Measurements from ENCODE around the gene RBPJL.
A peak's percentile ranks its signal among the peaks of the same experiment; 100 is the strongest.

RBPJL gene

GRCh38 chr20:45323731-45324130 is 17.1 kb downstream of the RBPJL start:
- FAIRE-seq (no peak), DNase-seq (ENCODE audit: insufficient read length, low spot score) (no peak)
- no peak for TF ChIP-seq CTCF (IDR thresholded peaks at IDR 0.05; ENCODE audit: insufficient read depth, missing control alignments)

GRCh38 chr20:45325371-45325770 is 18.7 kb downstream of the RBPJL start:
- TF ChIP-seq CTCF (IDR thresholded peaks at IDR 0.05; ENCODE audit: insufficient read depth, missing control alignments), result no peak
- FAIRE-seq (no peak), DNase-seq (ENCODE audit: insufficient read length, low spot score) (no peak)

- no peak for TF ChIP-seq CTCF (IDR thresholded peaks at IDR 0.05; ENCODE audit: insufficient read depth, missing control alignments)
- peak; percentile 76 for DNase-seq (ENCODE audit: insufficient read length, low spot score)
- peak; percentile 91 for FAIRE-seq
These were observed 21.8 kb downstream of the RBPJL start for GRCh38 chr20:45328451-45328850.

- FAIRE-seq, result no peak
- DNase-seq (ENCODE audit: insufficient read length, low spot score), result no peak
- TF ChIP-seq CTCF (IDR thresholded peaks at IDR 0.05; ENCODE audit: insufficient read depth, missing control alignments), result no peak
These were observed 23.1 kb downstream of the RBPJL start for GRCh38 chr20:45329497-45330319.

- no peak for DNase-seq (ENCODE audit: insufficient read length, low spot score)
- no peak for TF ChIP-seq CTCF (IDR thresholded peaks at IDR 0.05; ENCODE audit: insufficient read depth, missing control alignments)
- no peak for FAIRE-seq
These were observed 23.8 kb downstream of the RBPJL start for GRCh38 chr20:45330476-45330875.

GRCh38 chr20:45336530-45337366 is 30.1 kb downstream of the RBPJL start:
- DNase-seq (ENCODE audit: insufficient read length, low spot score) (no peak), FAIRE-seq (no peak)
- TF ChIP-seq CTCF (IDR thresholded peaks at IDR 0.05; ENCODE audit: insufficient read depth, missing control alignments), result no peak

All from D721Med (cell line).